Right atrium auricular region (tissue), 2 donors: Measurements from ENCODE around the gene IGSF9. TPM values are rescaled to one million over a fixed set of nuclear protein-coding genes. Genes with fewer than 3 reads are reported as not detected.

ENCODE experiments used
- DNase-seq: peaks from one replicate; pipeline ENCODE4 v3.0.0-alpha.2; 2019; ENCODE audit warnings: low spot score
- H3K27ac ChIP-seq, 2 donors: fragments of 200-600 bp; sonication (generic); 1 replicate in 1 of 2; 2 replicates in 1 of 2; pipeline ENCODE4 v1.5.1; 2016 to 2019
- H3K27me3 ChIP-seq, 2 donors: fragments of 200-600 bp; sonication (generic); one replicate each; pipeline versions ENCODE4 v1.5.1 to v1.6.0; 2017 to 2019
- H3K36me3 ChIP-seq: fragments of 200-600 bp; sonication (generic); one replicate; pipeline ENCODE4 v1.5.1; 2016
- H3K4me1 ChIP-seq, 2 donors: fragments of 200-600 bp; sonication (generic); one replicate each; pipeline versions ENCODE4 v1.5.1 to v1.6.0; 2017 to 2019
- H3K4me3 ChIP-seq, 2 donors: fragments of 200-600 bp; sonication (generic); 1 replicate in 1 of 2; 2 replicates in 1 of 2; pipeline ENCODE4 v1.5.1; 2017 to 2019; ENCODE audit warnings: mild to moderate bottlenecking in 1 of 2, moderate library complexity in 1 of 2
- H3K9me3 ChIP-seq, 2 donors: fragments of 200-600 bp; sonication (generic); one replicate each; pipeline ENCODE4 v1.5.1; 2019
- total RNA-seq, 2 donors: library from RNA; depleted of rRNA; stranded (reverse); fragments of >200 nt; gene quantifications; one replicate each; pipeline ENCODE4 v1.1.0, GENCODE V29; 2016
- TF ChIP-seq, protein P1 (sequence below), 2 donors: fragments of 200-600 bp; sonication (generic); IDR thresholded peaks; one replicate each; pipeline ENCODE4 v1.5.1; 2019; ENCODE audit warnings: antibody characterized with exemption in 2 of 2

The IGSF9 gene, protein sequence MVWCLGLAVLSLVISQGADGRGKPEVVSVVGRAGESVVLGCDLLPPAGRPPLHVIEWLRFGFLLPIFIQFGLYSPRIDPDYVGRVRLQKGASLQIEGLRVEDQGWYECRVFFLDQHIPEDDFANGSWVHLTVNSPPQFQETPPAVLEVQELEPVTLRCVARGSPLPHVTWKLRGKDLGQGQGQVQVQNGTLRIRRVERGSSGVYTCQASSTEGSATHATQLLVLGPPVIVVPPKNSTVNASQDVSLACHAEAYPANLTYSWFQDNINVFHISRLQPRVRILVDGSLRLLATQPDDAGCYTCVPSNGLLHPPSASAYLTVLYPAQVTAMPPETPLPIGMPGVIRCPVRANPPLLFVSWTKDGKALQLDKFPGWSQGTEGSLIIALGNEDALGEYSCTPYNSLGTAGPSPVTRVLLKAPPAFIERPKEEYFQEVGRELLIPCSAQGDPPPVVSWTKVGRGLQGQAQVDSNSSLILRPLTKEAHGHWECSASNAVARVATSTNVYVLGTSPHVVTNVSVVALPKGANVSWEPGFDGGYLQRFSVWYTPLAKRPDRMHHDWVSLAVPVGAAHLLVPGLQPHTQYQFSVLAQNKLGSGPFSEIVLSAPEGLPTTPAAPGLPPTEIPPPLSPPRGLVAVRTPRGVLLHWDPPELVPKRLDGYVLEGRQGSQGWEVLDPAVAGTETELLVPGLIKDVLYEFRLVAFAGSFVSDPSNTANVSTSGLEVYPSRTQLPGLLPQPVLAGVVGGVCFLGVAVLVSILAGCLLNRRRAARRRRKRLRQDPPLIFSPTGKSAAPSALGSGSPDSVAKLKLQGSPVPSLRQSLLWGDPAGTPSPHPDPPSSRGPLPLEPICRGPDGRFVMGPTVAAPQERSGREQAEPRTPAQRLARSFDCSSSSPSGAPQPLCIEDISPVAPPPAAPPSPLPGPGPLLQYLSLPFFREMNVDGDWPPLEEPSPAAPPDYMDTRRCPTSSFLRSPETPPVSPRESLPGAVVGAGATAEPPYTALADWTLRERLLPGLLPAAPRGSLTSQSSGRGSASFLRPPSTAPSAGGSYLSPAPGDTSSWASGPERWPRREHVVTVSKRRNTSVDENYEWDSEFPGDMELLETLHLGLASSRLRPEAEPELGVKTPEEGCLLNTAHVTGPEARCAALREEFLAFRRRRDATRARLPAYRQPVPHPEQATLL
- 1 to 10 TPM; 2.0 to 5.4 TPM for total RNA-seq

DNA sequence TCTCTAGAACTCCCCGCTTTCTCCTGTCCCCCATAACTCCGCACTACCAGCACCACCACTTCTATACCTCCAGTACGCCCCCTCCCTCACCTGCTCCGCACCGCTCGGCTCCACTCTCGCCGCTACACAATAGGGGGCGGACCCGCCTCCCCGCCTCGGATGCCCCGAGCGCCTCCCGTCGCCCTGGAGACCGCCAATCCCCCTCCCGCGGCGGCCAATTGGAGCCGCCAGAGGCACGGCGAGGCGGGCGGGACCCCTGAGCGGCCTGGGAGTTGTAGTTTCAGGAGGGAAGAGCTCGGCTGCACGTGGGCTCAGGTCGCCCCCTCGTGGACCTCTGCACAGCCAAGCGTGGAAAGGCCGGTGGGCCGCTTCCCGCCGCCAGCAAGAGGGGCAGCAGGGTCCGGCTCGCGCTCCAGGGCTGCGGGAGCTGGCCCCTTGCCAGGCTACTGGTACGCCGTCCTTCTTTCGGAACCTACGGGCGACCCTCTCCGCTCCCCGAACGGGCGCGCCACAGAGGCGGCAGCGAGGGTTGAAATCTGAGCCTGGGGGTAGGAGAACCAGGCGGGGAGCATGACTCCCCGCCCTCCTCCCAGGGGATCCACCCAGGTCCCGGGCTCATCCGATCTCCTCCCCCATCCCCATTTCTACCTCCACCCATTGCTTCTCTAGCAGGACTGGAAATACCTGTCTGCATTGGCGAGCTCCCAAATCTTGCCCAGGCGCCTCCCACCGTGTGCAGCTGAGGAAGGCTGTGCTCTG lies at the start of gene IGSF9:
Gene IGSF9 (minus strand): TSS at position 131 of the 759 bp plus-strand sequence. CDS start 2,159 bp downstream, outside the sequence.
- Histone ChIP-seq H3K27ac (peak within 1 kb of the TSS; percentile 3 to 37), H3K27me3 (no peaks in the 10 kb centered on the region), H3K36me3 (no peaks in the 10 kb centered on the region), H3K9me3 (no peaks in the 10 kb centered on the region), H3K4me1 (peaks cover 0 to 22% of the 10 kb centered on the region in 2 donors), H3K4me3 (peak within 1 kb of the TSS; percentile 25 to 56)
- TF ChIP-seq, protein P1, sequence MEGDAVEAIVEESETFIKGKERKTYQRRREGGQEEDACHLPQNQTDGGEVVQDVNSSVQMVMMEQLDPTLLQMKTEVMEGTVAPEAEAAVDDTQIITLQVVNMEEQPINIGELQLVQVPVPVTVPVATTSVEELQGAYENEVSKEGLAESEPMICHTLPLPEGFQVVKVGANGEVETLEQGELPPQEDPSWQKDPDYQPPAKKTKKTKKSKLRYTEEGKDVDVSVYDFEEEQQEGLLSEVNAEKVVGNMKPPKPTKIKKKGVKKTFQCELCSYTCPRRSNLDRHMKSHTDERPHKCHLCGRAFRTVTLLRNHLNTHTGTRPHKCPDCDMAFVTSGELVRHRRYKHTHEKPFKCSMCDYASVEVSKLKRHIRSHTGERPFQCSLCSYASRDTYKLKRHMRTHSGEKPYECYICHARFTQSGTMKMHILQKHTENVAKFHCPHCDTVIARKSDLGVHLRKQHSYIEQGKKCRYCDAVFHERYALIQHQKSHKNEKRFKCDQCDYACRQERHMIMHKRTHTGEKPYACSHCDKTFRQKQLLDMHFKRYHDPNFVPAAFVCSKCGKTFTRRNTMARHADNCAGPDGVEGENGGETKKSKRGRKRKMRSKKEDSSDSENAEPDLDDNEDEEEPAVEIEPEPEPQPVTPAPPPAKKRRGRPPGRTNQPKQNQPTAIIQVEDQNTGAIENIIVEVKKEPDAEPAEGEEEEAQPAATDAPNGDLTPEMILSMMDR (IDR thresholded peaks at IDR 0.05) = peak; percentile 40 to 90
- DNase-seq = peak; percentile 81

DNA sequence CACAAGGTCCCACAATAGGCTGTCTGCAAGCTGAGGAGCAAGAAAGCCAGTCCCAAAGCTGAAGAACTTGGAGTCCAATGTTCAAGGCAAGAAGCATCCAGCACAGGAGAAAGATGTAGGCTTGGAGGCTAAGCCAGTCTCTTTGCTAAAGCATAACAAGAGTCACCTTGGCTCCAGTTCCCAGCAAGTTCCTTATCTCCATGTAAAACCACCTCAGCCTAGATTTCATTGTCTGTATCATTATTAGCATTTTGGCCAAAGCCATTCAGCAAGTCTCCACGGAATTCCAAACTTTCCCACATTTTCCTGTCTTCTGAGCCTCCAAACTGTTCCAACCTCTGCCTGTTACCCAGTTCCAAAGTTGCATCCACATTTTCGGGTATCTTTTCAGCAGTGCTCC lies 49.5 kb upstream of the IGSF9 start:
- DNase-seq = no peak
- Histone ChIP-seq H3K36me3 (no peaks in the 10 kb centered on the region), H3K9me3 (no peaks in the 10 kb centered on the region), H3K4me1 (peaks cover 0 to 10% of the 10 kb centered on the region in 2 donors), H3K4me3 (no peak overlapping the region), H3K27ac (peak overlapping the region in 1 of 2 donors; percentile 77), H3K27me3 (no peaks in the 10 kb centered on the region)
- TF ChIP-seq, protein P1 (IDR thresholded peaks at IDR 0.05) = no peak

DNA sequence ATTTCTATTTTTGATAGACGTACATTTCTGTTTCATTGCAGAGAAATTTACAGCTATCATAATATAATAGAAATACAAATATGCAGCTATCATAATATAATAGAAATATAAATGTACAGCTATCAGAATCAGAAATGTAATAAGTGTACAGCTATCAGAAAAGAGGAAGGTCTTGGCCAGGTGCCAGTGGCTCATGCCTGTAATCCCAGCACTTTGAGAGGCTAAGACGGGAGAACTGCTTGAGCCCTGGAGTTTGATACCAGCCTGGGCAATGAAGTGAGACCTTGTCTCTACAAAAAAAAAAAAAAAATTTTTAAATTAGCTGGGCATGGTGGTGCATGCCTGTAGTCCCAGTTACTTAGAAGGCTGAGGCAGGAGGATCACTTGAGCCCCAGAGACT lies 48.5 kb upstream of the IGSF9 start:
- TF ChIP-seq, protein P1 (IDR thresholded peaks at IDR 0.05) = no peak
- Histone ChIP-seq H3K36me3 (no peaks in the 10 kb centered on the region), H3K9me3 (no peaks in the 10 kb centered on the region), H3K4me3 (no peak overlapping the region), H3K27me3 (no peaks in the 10 kb centered on the region), H3K27ac (peak overlapping the region in 1 of 2 donors; percentile 20), H3K4me1 (peaks cover 0 to 10% of the 10 kb centered on the region in 2 donors)
- no peak for DNase-seq

DNA sequence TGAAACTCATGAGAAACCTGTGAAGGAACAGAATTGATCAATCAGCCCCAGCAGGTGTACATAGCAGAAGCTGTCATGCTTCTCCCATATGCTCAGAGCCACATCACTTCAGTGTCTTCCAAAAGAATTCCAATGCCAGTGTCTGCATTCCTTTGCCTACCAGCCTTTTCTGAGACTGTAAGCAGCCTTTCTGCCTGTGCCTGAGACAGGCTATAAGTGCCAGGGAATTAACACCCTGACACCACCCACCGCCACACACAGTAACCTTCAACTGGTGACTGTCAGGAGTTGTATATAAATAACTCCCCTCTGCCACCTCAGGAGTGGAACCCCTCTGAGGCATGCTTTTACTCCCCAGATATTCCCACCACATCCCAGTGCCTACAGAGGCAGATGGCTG lies 46.7 kb upstream of the IGSF9 start:
- Histone ChIP-seq H3K9me3 (no peaks in the 10 kb centered on the region), H3K27me3 (no peaks in the 10 kb centered on the region), H3K36me3 (no peaks in the 10 kb centered on the region), H3K4me3 (no peak overlapping the region), H3K27ac (peak overlapping the region; percentile 56 to 83), H3K4me1 (peaks cover 0 to 10% of the 10 kb centered on the region in 2 donors)
- DNase-seq = no peak
- TF ChIP-seq, protein P1 (IDR thresholded peaks at IDR 0.05) = no peak

DNA sequence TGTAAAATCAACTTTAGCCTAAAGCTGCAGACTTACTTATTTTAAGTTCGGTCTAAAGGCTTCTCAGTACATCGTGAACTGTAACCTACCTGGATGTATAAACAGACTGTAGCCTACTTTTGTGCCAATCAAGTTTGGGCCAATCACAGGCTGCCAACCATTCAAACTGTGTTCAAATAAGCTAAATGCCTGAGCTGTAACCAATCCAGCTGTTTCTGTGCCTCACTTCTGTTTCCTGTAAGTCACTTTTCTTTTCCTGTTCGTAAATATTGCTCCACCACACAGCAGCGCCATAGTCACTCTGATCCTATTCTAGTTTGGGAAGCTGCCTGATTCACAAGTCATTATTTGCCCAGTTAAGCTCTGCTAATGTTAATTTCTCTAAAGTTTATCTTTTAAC lies 46.1 kb upstream of the IGSF9 start:
- peaks cover 0 to 10% of the 10 kb centered on the region in 2 donors for H3K4me1 ChIP-seq
- TF ChIP-seq, protein P1 (IDR thresholded peaks at IDR 0.05) = no peak
- no peak for DNase-seq
- no peak overlapping the region for H3K4me3 ChIP-seq
- H3K36me3 ChIP-seq = no peaks in the 10 kb centered on the region
- H3K27me3 ChIP-seq = no peaks in the 10 kb centered on the region
- H3K27ac ChIP-seq = peak overlapping the region; percentile 56 to 83
- H3K9me3 ChIP-seq = no peaks in the 10 kb centered on the region
